WTC11 (cell line): ENCODE results near the gene RCL1. TPM values are rescaled to one million over a fixed set of nuclear protein-coding genes. Genes with fewer than 3 reads are reported as not detected.
A peak's percentile ranks its signal among the peaks of the same experiment; 100 is the strongest.
"Not testable (repeated sequence)": the region's sequence is repeated elsewhere in the genome, so short reads cannot be mapped to it uniquely, and the experiment has no call there.

Experiments
- ATAC-seq: fragments of 200-7000 bp; cut with Tn5 transposase; 2 replicates; pipeline ENCODE4 v1.10.0; 2021; ENCODE audit warnings: mild to moderate bottlenecking, moderate library complexity
- CTCF ChIA-PET: fragments of 300-600 bp; sonication (Branson Sonifier 250); formaldehyde crosslinking; loops from one replicate; lab custom pipeline; 2021; ENCODE audit warnings: antibody characterized with exemption; lab: Charles Lee
- POLR2A ChIA-PET: fragments of 350-600 bp; sonication (Branson Sonifier 250); formaldehyde crosslinking; loops from one replicate; lab custom pipeline; 2021; ENCODE audit warnings: antibody characterized with exemption; lab: Charles Lee
- DNase-seq: peaks from one replicate; pipeline ENCODE4 v3.0.0; 2021; ENCODE audit warnings: low spot score
- H3K27ac Mint-ChIP-seq: 2 replicates; pipeline ENCODE4 v1.8.0; 2021; ENCODE audit warnings: mixed read lengths
- H3K27me3 Mint-ChIP-seq: 2 replicates; pipeline ENCODE4 v1.8.0; 2021; ENCODE audit warnings: low read depth, mild to moderate bottlenecking, moderate library complexity, mixed read lengths
- H3K36me3 Mint-ChIP-seq: 2 replicates; pipeline ENCODE4 v1.8.0; 2021; ENCODE audit warnings: mixed read lengths
- H3K4me1 Mint-ChIP-seq: 2 replicates; pipeline ENCODE4 v1.8.0; 2022; ENCODE audit warnings: mixed read lengths
- H3K4me3 Mint-ChIP-seq: 2 replicates; pipeline ENCODE4 v1.8.0; 2021; ENCODE audit warnings: mild to moderate bottlenecking, moderate library complexity, mixed read lengths
- H3K9me3 Mint-ChIP-seq: 2 replicates; pipeline ENCODE4 v1.8.0; 2021; ENCODE audit warnings: mixed read lengths
- CREB1 ChIP-seq: sonication (generic); formaldehyde crosslinking; IDR thresholded peaks from 2 replicates; pipeline ENCODE4 v1.8.0; 2023; ENCODE audit warnings: mild to moderate bottlenecking, missing genetic modification reagents
- FOXJ3 ChIP-seq: sonication (generic); formaldehyde crosslinking; IDR thresholded peaks from 2 replicates; pipeline ENCODE4 v1.9.0; 2021; ENCODE audit warnings: missing genetic modification reagents, mild to moderate bottlenecking, borderline replicate concordance
- FOXK1 ChIP-seq: sonication (generic); formaldehyde crosslinking; IDR thresholded peaks from 2 replicates; pipeline ENCODE4 v1.8.0; 2022; ENCODE audit warnings: mild to moderate bottlenecking, moderate library complexity, missing genetic modification reagents
- GTF2I ChIP-seq: fragments of 250-450 bp; sonication (Bioruptor Pico); conservative IDR thresholded peaks from 2 replicates; pipeline ENCODE4 v1.4.0; 2021; ENCODE audit warnings: mild to moderate bottlenecking
- IRF2 ChIP-seq: sonication (generic); formaldehyde crosslinking; IDR thresholded peaks from 2 replicates; pipeline ENCODE4 v1.8.0; 2022; ENCODE audit warnings: low read depth, missing genetic modification reagents, borderline replicate concordance
- NR1H2 ChIP-seq: sonication (generic); formaldehyde crosslinking; IDR thresholded peaks from 2 replicates; pipeline ENCODE4 v1.9.0; 2021; ENCODE audit warnings: mild to moderate bottlenecking, moderate library complexity, missing genetic modification reagents
- NR2C2 ChIP-seq: sonication (generic); formaldehyde crosslinking; IDR thresholded peaks from 2 replicates; pipeline ENCODE4 v1.8.0; 2022; ENCODE audit warnings: mild to moderate bottlenecking, missing genetic modification reagents
- PRRX2 ChIP-seq: fragments of 250-450 bp; sonication (Bioruptor Pico); IDR thresholded peaks from 2 replicates; pipeline ENCODE4 v1.8.0; 2021; ENCODE audit warnings: mild to moderate bottlenecking
- RELA ChIP-seq: sonication (generic); formaldehyde crosslinking; IDR thresholded peaks from 2 replicates; pipeline ENCODE4 v1.8.1; 2022; ENCODE audit warnings: missing genetic modification reagents, mild to moderate bottlenecking, borderline replicate concordance
- TCF7 ChIP-seq: sonication (generic); formaldehyde crosslinking; IDR thresholded peaks from 2 replicates; pipeline ENCODE4 v1.8.0; 2022; ENCODE audit warnings: mild to moderate bottlenecking, low read depth, missing genetic modification reagents, moderate library complexity
- ZNF121 ChIP-seq: sonication (generic); formaldehyde crosslinking; IDR thresholded peaks from 2 replicates; pipeline ENCODE4 v1.8.0; 2023; ENCODE audit warnings: missing genetic modification reagents
- total RNA-seq: library from RNA; stranded (reverse); gene quantifications from 3 replicates; pipeline ENCODE4 v1.2.3, GENCODE V29; 2021
- TF ChIP-seq, protein P1 (sequence below): sonication (generic); formaldehyde crosslinking; conservative IDR thresholded peaks from 2 replicates; pipeline ENCODE4 v1.8.1; 2022; ENCODE audit warnings: mild to moderate bottlenecking, missing genetic modification reagents
- TF ChIP-seq, protein P2 (sequence below): sonication (generic); formaldehyde crosslinking; IDR thresholded peaks from 2 replicates; pipeline ENCODE4 v1.8.1; 2023; ENCODE audit warnings: mild to moderate bottlenecking, missing genetic modification reagents
- TF ChIP-seq, protein P3 (sequence below): sonication (generic); formaldehyde crosslinking; IDR thresholded peaks from 2 replicates; pipeline ENCODE4 v1.8.1; 2023; ENCODE audit warnings: mild to moderate bottlenecking, moderate library complexity, missing genetic modification reagents
- TF ChIP-seq, protein P4 (sequence below): sonication (generic); formaldehyde crosslinking; IDR thresholded peaks from 2 replicates; pipeline ENCODE4 v1.8.0; 2023; ENCODE audit warnings: missing genetic modification reagents, mild to moderate bottlenecking, borderline replicate concordance
- TF ChIP-seq, protein P5 (sequence below): sonication (generic); formaldehyde crosslinking; IDR thresholded peaks from 2 replicates; pipeline ENCODE4 v1.8.1; 2022; ENCODE audit warnings: low read depth, mild to moderate bottlenecking, moderate library complexity, missing genetic modification reagents, borderline replicate concordance

The RCL1 gene
- total RNA-seq, 1 experiment from 2014 or later, result 27.2 TPM

DNA sequence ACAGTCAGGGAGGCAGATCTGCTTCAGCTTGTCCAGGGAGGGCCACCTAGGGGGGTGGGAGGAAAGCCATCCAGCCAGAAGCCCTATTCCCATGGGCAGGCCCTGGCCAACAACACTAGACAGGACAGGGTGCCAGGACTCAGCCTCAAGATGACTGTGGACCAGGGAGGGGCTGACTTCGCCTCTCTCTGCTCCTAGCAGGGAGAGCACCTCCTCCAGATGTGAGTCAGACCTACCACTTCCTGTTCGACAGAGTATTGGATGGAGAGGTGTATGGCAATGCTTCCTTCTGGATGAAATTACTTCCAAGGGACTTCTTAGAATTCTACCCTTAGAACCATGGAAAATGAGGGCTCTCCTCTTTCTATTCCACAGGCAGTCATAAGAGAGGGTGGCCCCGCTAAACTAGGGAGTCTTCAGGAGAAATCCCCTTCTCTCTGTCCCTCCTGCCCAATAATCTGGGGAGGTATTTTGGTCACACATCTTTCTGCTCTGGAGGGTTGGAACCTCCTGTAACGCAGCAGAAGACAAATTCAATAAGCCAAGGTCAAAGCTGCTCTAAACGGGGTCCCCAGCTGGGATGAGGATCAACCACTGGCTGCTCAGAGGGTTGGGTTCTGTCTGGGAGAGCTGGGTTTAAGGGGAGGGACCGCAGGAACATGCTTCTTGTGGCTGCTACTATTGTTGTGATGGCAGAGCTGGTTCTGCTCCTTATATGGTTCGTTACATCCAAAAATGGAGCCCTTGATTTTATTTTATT lies 23.2 kb upstream of the RCL1 start (continued):
- no peak for TF ChIP-seq TCF7 (CRISPR knock-in tag)
- TF ChIP-seq, all 79 proteins: peak for 0

DNA sequence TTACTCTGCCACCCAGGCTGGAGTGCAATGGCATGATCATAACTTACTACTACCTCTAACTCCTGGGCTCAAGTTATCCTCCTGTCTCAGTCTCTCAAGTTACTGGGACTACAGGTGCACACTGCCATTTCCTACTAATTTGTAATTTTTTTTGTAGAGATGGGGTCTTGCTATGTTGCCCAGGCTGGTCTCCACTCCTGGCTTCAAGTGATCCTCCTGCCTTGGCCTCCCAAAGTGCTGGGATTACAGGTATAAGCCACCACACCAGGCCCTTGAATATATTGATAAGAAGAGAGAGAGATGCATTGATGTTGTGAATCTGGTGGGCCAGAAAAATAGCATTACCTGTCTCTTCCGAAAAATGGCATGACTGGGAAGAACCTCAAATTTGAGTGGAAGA lies 21.0 kb upstream of the RCL1 start:
- Mint-ChIP-seq H3K9me3 (peaks cover 10% of the 10 kb centered on the region), H3K4me3 (no peak overlapping the region), H3K27me3 (no peaks in the 10 kb centered on the region), H3K27ac (no peak overlapping the region), H3K4me1 (no peaks in the 10 kb centered on the region), H3K36me3 (no peaks in the 10 kb centered on the region)
- ATAC-seq (no peak), DNase-seq (no peak)
- ChIA-PET POLR2A (no interaction called here), CTCF (no interaction called here)
- TF ChIP-seq RELA (CRISPR knock-in tag), result no peak
- TF ChIP-seq ZNF121, result peak; percentile 65; the same call in 1 of the 2 replicates

DNA sequence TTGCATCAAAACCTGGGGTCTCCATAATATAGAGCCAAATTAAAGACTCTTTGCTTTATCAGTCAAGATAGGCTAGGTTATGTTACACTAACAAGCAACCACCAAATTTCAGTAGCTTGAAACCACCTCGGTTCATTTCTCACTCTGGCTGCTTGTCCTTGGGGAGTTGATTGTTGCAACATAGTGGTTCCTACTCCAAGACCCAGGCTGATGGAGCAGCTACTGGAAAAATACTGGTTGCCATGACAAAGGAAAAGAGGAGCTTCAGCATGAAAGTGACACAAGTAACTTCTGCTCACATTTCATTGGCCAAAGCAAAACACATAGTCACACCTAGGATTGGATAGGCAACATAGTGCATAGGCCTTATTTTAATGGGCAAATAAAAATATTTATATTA lies 18.5 kb upstream of the RCL1 start:
- H3K36me3 Mint-ChIP-seq, result no peaks in the 10 kb centered on the region
- ATAC-seq (no peak), DNase-seq (no peak)
- TF ChIP-seq PRRX2 (CRISPR knock-in tag), result no peak
- TF ChIP-seq CREB1 (CRISPR knock-in tag), result no peak
- TF ChIP-seq, protein P1, sequence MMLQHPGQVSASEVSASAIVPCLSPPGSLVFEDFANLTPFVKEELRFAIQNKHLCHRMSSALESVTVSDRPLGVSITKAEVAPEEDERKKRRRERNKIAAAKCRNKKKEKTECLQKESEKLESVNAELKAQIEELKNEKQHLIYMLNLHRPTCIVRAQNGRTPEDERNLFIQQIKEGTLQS (CRISPR knock-in tag), result no peak
- TF ChIP-seq, protein P2, sequence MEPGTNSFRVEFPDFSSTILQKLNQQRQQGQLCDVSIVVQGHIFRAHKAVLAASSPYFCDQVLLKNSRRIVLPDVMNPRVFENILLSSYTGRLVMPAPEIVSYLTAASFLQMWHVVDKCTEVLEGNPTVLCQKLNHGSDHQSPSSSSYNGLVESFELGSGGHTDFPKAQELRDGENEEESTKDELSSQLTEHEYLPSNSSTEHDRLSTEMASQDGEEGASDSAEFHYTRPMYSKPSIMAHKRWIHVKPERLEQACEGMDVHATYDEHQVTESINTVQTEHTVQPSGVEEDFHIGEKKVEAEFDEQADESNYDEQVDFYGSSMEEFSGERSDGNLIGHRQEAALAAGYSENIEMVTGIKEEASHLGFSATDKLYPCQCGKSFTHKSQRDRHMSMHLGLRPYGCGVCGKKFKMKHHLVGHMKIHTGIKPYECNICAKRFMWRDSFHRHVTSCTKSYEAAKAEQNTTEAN (CRISPR knock-in tag), result no peak
- no peak for TF ChIP-seq NR2C2 (CRISPR knock-in tag)
- TF ChIP-seq GTF2I (CRISPR knock-in tag), result no peak
- TF ChIP-seq, protein P3, sequence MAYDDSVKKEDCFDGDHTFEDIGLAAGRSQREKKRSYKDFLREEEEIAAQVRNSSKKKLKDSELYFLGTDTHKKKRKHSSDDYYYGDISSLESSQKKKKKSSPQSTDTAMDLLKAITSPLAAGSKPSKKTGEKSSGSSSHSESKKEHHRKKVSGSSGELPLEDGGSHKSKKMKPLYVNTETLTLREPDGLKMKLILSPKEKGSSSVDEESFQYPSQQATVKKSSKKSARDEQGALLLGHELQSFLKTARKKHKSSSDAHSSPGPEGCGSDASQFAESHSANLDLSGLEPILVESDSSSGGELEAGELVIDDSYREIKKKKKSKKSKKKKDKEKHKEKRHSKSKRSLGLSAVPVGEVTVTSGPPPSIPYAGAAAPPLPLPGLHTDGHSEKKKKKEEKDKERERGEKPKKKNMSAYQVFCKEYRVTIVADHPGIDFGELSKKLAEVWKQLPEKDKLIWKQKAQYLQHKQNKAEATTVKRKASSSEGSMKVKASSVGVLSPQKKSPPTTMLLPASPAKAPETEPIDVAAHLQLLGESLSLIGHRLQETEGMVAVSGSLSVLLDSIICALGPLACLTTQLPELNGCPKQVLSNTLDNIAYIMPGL (CRISPR knock-in tag), result no peak
- TF ChIP-seq, protein P4, sequence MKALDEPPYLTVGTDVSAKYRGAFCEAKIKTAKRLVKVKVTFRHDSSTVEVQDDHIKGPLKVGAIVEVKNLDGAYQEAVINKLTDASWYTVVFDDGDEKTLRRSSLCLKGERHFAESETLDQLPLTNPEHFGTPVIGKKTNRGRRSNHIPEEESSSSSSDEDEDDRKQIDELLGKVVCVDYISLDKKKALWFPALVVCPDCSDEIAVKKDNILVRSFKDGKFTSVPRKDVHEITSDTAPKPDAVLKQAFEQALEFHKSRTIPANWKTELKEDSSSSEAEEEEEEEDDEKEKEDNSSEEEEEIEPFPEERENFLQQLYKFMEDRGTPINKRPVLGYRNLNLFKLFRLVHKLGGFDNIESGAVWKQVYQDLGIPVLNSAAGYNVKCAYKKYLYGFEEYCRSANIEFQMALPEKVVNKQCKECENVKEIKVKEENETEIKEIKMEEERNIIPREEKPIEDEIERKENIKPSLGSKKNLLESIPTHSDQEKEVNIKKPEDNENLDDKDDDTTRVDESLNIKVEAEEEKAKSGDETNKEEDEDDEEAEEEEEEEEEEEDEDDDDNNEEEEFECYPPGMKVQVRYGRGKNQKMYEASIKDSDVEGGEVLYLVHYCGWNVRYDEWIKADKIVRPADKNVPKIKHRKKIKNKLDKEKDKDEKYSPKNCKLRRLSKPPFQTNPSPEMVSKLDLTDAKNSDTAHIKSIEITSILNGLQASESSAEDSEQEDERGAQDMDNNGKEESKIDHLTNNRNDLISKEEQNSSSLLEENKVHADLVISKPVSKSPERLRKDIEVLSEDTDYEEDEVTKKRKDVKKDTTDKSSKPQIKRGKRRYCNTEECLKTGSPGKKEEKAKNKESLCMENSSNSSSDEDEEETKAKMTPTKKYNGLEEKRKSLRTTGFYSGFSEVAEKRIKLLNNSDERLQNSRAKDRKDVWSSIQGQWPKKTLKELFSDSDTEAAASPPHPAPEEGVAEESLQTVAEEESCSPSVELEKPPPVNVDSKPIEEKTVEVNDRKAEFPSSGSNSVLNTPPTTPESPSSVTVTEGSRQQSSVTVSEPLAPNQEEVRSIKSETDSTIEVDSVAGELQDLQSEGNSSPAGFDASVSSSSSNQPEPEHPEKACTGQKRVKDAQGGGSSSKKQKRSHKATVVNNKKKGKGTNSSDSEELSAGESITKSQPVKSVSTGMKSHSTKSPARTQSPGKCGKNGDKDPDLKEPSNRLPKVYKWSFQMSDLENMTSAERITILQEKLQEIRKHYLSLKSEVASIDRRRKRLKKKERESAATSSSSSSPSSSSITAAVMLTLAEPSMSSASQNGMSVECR, result no peak
- TF ChIP-seq, protein P5, sequence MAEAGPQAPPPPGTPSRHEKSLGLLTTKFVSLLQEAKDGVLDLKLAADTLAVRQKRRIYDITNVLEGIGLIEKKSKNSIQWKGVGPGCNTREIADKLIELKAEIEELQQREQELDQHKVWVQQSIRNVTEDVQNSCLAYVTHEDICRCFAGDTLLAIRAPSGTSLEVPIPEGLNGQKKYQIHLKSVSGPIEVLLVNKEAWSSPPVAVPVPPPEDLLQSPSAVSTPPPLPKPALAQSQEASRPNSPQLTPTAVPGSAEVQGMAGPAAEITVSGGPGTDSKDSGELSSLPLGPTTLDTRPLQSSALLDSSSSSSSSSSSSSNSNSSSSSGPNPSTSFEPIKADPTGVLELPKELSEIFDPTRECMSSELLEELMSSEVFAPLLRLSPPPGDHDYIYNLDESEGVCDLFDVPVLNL (CRISPR knock-in tag), result no peak
- TF ChIP-seq FOXJ3 (CRISPR knock-in tag), result no peak
- no peak for TF ChIP-seq IRF2 (CRISPR knock-in tag)
- TF ChIP-seq FOXK1, result no peak
- TF ChIP-seq NR1H2 (CRISPR knock-in tag), result no peak
- ChIA-PET POLR2A (no interaction called here), CTCF (interaction anchor here (0.9 kb wide), 1 partner anchor 11 kb away, joined by 6 read pairs; no protein-coding TSS in a partner anchor)
- no peaks in the 10 kb centered on the region for H3K4me1 Mint-ChIP-seq
- no peaks in the 10 kb centered on the region for H3K27me3 Mint-ChIP-seq
- H3K4me3 Mint-ChIP-seq, result no peak overlapping the region
- no peak overlapping the region for H3K27ac Mint-ChIP-seq
- H3K9me3 Mint-ChIP-seq, result peaks cover 4% of the 10 kb centered on the region

DNA sequence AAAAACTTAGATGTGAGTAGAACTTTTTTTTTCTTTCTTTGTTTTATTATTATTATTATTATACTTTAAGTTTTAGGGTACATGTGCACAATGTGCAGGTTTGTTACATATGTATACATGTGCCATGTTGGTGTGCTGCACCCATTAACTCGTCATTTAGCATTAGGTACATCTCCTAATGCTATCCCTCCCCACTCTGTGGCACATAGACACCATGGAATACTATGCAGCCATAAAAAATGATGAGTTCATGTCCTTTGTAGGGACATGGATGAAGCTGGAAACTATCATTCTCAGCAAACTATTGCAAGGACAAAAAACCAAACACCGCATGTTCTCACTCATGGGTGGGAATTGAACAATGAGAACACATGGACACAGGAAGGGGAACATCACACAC lies 17.8 kb upstream of the RCL1 start:
- CTCF ChIA-PET, H3K4me3 Mint-ChIP-seq, H3K9me3 Mint-ChIP-seq, H3K27me3 Mint-ChIP-seq, H3K36me3 Mint-ChIP-seq, DNase-seq, H3K27ac Mint-ChIP-seq, POLR2A ChIA-PET, ATAC-seq, H3K4me1 Mint-ChIP-seq: not testable (repeated sequence)
